ENCODE results near the gene CMKLR1.

Gene CMKLR1

DNA sequence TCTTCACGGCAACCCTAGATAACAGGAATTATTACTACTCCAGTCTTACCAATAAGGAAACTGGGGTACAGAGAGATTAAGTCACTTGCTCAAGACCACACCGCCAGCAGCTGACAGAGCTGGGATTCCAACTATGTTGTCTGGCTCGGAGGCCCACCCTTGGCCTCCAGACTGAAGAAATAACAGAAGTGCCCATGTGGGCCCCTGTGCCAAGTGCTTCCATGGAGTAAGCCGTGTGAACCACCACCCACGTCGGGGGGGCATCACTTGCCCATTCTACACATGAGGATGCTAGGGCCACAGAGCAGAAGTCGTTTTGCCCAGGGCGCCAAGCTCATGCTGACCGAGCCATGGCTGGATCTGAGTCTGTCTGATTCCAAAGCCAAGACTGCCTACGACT, 926 bp upstream of the CMKLR1 start:
- TF ChIP-seq, protein P1, sequence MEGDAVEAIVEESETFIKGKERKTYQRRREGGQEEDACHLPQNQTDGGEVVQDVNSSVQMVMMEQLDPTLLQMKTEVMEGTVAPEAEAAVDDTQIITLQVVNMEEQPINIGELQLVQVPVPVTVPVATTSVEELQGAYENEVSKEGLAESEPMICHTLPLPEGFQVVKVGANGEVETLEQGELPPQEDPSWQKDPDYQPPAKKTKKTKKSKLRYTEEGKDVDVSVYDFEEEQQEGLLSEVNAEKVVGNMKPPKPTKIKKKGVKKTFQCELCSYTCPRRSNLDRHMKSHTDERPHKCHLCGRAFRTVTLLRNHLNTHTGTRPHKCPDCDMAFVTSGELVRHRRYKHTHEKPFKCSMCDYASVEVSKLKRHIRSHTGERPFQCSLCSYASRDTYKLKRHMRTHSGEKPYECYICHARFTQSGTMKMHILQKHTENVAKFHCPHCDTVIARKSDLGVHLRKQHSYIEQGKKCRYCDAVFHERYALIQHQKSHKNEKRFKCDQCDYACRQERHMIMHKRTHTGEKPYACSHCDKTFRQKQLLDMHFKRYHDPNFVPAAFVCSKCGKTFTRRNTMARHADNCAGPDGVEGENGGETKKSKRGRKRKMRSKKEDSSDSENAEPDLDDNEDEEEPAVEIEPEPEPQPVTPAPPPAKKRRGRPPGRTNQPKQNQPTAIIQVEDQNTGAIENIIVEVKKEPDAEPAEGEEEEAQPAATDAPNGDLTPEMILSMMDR (IDR thresholded peaks at IDR 0.05; ENCODE audit: insufficient read depth, low read depth, low read length, missing control alignments) = no peak
- no peak for DNase-seq (ENCODE audit: low read depth)
- no peak overlapping the region for H3K4me3 ChIP-seq (ENCODE audit: low read depth, low read length)

DNA sequence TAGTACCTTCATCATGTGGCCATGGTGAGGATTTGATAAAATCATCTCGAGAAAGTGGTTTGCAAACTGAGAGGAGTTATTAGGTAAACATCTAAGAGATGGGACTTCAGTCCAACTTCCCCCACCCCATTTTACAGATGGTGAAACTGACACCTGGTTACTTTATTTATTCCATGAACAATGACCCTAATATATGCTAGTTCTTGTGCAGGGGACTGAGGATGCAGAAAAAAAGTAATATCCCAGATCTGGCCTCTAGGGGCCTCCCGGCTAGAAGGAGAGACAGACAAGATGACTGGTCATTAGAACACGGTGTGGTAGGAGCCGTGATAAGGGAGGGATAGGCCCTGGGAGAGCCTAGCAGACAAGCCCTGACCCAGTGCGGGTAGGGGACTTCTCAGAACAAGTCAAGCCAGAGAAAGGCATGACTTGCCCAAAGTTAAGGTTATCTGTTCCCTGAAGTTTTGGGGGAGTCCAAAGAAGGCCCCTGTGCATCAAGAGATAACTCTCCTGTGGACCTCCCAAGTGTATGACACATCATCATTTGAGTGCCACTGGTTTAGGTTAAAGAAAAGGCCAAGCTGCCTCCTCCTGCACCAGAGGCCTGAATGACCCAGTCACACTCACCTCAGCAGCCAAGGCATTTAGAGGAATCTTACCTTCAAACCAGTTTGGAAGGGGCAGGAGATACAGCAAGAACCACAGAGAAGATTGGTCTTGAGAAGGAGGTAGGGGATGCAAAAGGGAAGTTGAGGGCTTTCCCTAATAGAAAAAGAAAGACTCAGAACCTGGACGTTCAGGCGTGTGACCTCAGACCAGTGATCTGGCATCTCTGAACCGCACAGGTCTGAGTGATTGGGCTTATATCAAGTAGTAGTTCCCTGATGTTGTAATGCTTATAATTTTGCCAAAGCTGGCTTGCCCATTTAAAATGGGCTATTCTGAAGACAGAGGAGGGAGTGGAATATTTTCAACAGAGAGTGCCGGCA, 1.6 kb downstream of the CMKLR1 start:
- TF ChIP-seq, protein P1 (IDR thresholded peaks at IDR 0.05; ENCODE audit: insufficient read depth, low read depth, low read length, missing control alignments) = peak; percentile 63
- peak; percentile 79 for DNase-seq (ENCODE audit: low read depth)
- no peak overlapping the region for H3K4me3 ChIP-seq (ENCODE audit: low read depth, low read length)

DNA sequence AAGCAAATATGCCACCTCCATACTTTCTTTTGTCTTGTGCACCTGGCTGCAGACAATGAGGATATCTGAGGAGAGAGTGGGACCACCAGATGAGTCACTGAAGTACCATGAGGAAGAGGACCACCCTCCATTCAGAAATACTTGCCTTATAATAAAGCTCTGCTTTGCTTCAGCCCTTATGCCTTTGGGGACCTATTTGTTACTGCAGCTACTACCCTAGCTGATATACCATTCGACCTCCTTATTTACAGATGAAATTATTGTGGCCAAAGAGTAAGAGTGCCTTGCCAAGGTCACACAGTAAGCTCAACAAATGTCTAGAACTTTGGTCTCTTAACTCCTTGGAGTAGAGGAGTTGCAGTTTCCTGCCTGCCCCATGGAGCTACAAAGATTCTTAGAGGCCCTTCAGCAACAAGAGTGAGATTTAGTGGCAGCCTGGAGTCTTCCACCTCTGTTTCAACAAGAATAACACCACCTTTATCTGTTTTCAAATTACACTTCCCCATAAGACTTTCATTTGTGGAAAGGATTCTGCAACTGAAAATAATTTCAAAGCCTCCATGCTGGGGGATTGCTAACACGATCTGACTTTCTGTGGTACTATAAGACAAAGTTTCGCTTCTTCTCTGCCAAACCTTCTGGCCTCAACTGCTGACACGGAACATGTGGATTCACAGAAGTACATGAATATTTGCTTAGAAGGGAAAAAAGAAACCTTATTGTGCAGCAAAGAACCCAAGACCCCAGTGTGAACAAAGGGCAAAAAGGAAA, 3.6 kb downstream of the CMKLR1 start:
- DNase-seq (ENCODE audit: low read depth) = peak; percentile 92
- H3K4me3 ChIP-seq (ENCODE audit: low read depth, low read length) = no peak overlapping the region
- TF ChIP-seq, protein P1 (IDR thresholded peaks at IDR 0.05; ENCODE audit: insufficient read depth, low read depth, low read length, missing control alignments) = no peak

DNA sequence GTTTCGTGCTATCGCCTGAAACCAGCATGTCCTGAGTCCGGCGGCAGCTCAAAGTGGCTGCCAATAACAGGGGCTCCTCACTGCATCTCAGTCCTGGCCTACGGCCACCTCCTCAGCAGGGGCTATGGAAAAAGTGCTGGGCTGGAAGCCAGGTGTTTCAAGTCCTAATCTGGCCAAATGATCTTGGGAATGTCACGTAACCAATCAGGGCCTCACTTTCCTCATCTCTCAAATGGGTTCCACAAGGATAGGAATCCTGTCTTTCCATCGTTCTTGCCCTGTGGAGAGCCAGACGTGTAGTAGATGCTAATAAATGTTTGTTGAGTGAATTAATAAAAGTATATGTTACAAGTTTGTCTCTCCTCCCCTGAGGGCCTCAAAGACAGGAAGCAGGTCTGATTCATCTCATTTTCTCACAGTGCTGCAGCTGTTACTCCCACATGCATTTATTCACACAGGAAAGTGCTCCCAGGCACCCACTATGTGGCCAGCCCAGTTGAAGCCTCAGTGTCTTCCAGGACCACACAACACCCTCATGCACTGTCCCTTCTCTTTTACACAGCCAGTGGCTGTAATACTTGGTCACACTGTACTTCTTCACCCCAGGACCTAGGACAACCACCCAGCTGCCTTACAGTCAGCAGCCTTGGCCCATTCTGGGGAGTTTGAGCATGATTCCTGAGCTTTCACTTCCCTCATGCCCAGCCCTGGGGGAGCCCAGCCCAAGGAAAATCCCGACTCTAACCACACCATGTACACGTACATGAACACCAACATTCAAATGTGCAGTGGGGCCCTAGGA, 5.0 kb downstream of the CMKLR1 start:
- TF ChIP-seq, protein P1 (IDR thresholded peaks at IDR 0.05; ENCODE audit: insufficient read depth, low read depth, low read length, missing control alignments) = no peak
- no peak overlapping the region for H3K4me3 ChIP-seq (ENCODE audit: low read depth, low read length)
- DNase-seq (ENCODE audit: low read depth) = peak; percentile 91

DNA sequence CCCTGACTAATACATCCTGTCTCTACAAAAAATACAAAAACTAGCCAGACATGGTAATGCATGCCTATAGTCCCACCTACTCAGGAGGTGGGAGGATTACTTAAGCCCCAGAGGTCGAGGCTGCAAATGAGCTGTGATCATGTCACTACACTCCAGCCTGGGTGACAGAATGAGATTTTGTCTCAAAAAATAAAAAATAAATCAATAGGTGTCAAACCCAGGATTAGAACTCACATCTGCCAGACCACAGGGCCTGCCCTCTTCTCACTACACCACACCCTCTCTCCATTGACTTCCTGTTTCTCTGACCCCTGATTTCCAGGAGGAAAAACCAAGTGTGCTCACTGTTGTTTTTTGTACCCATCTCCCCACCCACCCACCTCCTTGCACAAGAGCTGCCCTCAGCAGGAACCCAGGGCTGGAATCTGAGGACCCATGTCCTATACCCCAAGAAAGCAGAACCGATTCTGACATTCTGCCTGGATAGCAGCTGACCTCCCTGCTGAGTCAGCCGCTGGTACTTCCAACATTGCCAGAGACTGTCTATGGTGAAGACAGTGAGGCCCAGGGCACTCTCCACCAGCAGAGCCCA, 6.2 kb downstream of the CMKLR1 start:
- TF ChIP-seq, protein P1 (IDR thresholded peaks at IDR 0.05; ENCODE audit: insufficient read depth, low read depth, low read length, missing control alignments) = no peak

DNA sequence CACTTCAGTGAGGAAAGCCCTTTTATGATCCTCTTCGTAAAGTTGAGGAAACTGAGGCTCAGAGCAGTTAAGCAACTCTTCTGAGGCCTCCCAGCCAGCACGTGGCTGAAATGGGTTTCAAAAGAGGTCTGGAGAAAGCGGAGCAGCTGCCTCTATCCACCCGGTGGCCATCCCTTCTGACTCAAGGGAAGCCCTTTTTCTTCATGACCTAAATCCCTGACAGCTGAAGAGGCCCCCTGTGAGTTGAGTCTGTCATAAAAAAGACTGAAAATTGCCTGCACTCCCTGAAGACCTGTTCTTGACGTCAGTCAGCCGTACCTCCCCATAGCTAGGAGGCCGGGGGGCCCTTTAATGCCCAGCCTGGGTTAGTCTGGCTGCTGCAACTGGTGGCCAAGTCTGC, 10.7 kb downstream of the CMKLR1 start:
- no peak for DNase-seq (ENCODE audit: low read depth)
- no peak overlapping the region for H3K4me3 ChIP-seq (ENCODE audit: low read depth, low read length)
- TF ChIP-seq, protein P1 (IDR thresholded peaks at IDR 0.05; ENCODE audit: insufficient read depth, low read depth, low read length, missing control alignments) = no peak

More for the DNA sequence above, 6.2 kb downstream of the CMKLR1 start:
- peak; percentile 58 for DNase-seq (ENCODE audit: low read depth)
- H3K4me3 ChIP-seq (ENCODE audit: low read depth, low read length) = no peak overlapping the region

All from GM12865 (cell line).